Left colon (tissue), 2 donors: ENCODE measurements around the gene DIPK1C. TPM values are rescaled to one million over a fixed set of nuclear protein-coding genes. Genes with fewer than 3 reads are reported as not detected.

ENCODE experiments used
- ATAC-seq: fragments of 200-7000 bp; cut with Tn5 transposase; one replicate; pipeline ENCODE4 v1.9.1; 2020; ENCODE audit warnings: mild to moderate bottlenecking, moderate library complexity
- DNase-seq, 2 donors: peaks; one replicate each; pipeline ENCODE4 v3.0.0-alpha.2; 2020
- intact Hi-C, 2 donors: fragments of 100-400 bp; cut with DNase I in 1 of 2; cut with micrococcal nuclease in 1 of 2; formaldehyde crosslinking; loops; one replicate each; pipeline versions ENCODE4 v1.11.2 to v1.14.0; 2022; cut with DNase I, micrococcal nuclease
- total RNA-seq, 2 donors: library from RNA; stranded (reverse); fragmentation: NEBNext Ultra II Directional; extraction: Animal tissue kit (Norgen Biotek cat#: 25700); gene quantifications; one replicate each; pipeline ENCODE4 v1.2.1, GENCODE V29; 2021
- donor health status: DM: no; HTN: no; CAD: no.
- donor health status: DM: yes; HTN: yes; CAD: no.

DIPK1C gene
- total RNA-seq, 2 donors from 2014 or later = 0.06 to 0.14 TPM

- DNase-seq (no peak), ATAC-seq (no peak)
- intact Hi-C loops = no loop called here
These were observed 31.8 kb upstream of the DIPK1C start for GRCh38 chr18:74488864-74489263.

DNA sequence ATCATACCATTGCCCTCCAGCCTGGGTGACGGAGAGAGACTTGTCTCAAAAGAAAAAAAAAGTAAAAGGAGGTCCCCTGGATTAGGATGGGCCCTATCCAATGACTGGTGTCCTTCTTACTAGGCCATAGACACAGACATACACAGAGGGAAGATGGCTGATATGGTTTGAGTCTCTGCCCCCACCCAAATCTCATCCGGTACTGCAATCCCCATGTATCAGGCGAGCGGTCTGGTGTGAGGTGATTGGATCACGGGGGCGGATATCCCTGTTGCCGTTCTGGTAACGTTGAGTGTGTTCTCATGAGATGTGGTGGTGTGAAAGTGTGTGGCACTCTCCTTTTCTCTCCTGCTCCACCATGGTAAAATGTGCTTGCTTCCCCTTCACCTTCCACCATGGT is 31.2 kb upstream of the DIPK1C start:
- intact Hi-C loops = no loop called here
- ATAC-seq = no peak
- DNase-seq = peak in 1 of 2 donors; percentile 8

DNA sequence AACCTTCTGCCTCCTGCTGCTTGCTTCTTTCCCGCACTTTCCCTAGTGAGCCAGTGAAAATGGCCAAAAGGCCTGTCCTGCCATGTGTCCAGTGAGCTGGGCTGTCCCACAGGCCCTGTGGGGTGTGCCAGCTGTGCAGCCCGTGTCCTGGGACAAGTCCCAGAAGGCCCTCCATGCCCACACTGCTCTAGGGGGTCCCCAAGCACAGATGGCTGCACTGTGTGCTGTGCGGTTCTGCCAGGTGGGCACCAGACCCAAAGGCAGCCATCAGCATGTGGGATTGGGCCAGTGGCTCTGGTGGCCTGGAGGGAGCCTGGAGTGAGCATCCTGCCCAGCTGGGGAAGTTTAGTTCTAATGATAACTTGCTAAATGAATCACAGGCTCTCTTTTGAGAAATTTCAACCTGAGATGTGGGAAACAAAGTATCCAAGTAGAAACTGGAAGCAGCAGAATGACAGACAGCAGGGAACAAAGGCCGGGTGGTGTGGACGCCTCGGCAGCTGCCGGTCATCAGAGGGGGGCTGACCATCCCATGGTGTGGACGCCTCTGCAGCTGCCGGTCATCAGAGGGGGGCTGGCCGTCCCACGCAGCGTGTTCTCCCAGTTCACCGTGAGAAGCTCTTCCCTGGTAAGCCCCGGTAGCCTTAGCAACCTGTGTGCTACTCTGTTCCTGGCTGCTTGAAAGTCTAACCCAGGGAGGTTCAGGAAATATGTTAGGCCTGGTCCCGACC is 29.2 kb upstream of the DIPK1C start:
- DNase-seq (peak in 1 of 2 donors; percentile 14), ATAC-seq (no peak)
- intact Hi-C loops = no loop called here

GRCh38 chr18:74482697-74483096 is 25.6 kb upstream of the DIPK1C start:
- no peak for ATAC-seq
- intact Hi-C loops = no loop called here

DNA sequence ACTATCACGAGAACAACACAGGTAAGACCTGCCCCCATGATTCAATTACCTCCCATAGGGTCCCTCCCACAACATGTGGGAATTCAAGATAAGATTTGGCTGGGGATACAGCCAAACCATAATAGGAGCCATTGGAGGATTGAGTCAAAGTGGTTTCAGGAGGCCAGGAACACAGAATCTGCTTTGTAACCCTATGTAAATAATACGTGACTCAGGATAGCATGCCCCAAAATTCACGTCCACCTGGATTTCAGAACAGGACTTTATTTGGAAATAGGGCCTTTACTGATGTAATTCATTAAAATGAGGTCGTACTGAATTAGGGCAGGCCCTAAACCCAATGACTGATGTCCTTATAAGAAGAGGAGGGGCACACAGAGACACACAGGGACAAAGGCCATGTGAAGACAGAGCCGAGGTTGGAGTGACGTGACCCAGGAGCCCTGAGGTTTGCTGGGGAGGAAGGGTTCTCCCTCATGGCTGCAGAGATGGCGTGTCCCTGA is 23.1 kb upstream of the DIPK1C start:
- intact Hi-C loops = no loop called here
- DNase-seq (no peak), ATAC-seq (peak; percentile 40)

More at GRCh38 chr18:74482697-74483096, 25.6 kb upstream of the DIPK1C start:
- DNase-seq = no peak

DNA sequence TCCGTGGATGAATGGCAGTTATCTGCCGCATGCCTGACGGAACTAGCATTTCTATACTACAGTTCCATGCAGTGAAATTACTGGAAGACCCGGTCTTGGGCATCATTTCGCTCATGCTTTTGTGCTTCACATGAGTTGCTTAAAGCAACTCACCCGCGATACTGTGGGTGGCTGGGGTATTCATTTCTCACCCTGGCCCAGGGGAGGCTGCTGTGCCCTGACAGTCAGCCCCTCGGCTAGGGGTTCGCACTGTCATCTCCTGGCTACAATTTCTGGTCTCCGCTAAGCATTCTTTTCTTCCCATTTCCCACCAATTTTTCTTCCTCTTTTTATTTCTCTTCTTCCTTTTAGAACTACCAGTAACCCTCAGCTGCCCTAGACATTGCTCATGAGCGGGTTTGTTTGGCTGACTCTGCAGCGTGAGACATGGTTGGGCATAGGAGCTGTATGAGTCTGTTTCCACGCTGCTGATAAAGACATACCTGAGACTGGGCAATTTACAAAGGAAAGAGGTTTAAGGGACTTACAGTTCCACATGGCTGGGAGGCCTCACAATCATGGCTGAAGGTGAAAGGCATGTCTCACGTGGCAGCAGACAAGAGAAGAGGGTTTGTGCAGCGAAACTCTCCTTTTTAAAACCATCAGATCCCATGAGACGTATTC is 22.5 kb upstream of the DIPK1C start:
- intact Hi-C loops = no loop called here
- DNase-seq (no peak), ATAC-seq (no peak)

DNA sequence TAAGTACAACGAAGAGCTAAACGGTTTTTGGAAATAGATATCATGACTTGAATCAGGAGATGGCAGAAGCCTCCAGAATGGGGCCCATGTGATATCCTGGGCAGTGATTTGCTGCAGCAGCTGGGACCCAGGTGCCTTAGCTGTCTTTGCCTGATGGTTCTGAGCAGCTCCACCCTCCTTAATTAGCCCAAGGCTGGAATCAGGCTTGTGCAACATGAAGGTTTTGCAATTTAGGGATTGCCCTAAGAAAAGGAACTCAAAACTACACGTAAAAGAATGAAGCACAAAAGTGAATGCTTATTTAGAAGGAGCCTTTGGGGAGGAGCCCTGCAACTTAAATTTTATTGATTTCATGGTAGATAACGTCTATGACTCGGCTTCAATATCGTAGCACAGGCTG is 21.8 kb upstream of the DIPK1C start:
- DNase-seq (no peak), ATAC-seq (no peak)
- intact Hi-C loops = no loop called here

GRCh38 chr18:74478316-74478715 is 21.2 kb upstream of the DIPK1C start:
- intact Hi-C loops = no loop called here
- DNase-seq = no peak
- no peak for ATAC-seq

DNA sequence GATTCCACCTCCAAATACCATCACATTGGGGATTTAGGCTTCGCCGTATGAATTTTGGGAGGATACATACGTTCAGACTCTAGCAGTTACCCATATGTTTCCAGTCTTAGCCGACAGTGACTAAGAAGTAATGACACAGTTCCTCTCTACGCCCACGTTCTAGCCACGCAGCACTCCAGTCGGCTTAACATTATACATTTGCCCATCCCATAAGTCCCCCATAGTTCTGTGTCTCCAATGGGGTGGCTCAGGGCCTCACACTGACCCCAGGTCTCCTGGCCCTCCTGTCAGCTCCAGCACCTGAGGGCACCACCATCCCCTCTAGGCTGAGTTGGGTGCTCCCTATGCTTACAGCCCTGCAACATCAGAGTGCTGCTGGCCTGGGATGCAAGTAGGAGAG is 20.7 kb upstream of the DIPK1C start:
- no peak for ATAC-seq

DNA sequence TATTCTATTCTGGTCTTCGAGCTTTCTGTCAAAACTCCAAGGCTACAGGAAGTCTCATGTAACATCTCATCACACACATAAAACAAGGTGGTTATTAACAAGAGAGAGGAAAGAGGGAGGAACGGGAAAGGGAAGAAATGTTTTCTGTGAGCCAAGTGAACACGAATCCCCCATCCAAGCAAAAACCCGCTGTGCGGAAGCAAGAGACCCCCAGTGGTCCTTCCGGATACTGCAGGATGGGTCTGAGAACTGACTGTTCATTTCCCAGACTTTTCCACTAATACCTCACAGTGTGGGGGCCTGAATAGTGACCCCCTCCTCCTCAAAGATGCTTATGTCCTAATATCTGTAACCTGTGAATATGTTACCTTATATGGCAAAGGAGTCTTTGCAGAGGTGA is 19.0 kb upstream of the DIPK1C start:
- ATAC-seq = no peak
- intact Hi-C loops = no loop called here
- no peak for DNase-seq

More for the DNA sequence above, 20.7 kb upstream of the DIPK1C start:
- DNase-seq = no peak
- intact Hi-C loops = no loop called here

DNA sequence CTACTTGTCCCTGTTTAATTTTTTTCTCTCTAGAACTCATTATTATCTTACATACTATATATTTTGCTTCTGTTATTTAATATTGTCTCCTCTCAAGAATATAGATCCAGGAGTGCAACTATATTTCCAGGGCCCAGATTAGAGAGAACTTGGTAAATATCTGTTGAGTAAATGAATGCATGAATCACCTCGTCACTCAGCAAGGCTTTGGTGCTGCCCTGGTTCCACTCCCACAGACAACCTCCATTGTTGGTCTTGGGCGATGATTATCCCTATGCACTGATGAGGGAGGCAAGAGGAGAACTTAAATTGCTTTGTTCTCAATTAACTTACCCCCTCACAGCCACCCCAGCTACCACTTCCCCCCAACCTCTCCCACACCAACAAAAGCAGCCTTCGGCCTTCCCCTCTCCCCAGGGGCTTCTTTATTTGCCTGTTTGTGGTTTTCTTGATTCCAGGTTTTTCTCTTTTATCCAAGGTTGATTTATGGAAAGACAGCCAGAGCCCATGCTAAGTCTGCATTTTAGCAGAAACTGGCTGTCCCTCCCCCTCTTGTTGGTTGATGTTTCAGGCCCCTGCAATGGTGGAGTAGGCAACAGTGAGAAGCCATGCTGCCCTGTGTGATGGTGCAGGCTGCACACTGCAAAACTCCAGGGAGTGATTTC is 17.0 kb upstream of the DIPK1C start:
- DNase-seq (no peak), ATAC-seq (no peak)
- intact Hi-C loops = no loop called here

DNA sequence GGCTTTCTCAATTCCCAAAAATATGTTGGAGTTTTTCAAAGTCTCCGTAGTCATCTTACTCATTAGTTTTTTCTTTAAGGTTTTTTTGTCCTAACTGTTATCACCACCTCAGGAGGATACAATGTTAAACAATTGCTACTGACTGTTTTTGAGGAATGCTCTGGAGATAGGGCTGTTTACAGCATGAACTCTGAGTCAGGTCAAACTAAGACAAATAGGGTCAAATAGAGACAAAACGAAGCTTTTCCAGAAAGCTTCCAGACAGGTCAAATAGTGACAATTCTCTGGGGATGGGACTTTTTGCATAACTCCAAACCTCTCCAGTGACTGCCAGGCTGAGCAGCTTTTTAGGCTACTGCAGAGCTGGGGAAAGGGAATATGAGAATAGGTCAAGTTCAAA is 15.2 kb upstream of the DIPK1C start:
- DNase-seq (no peak), ATAC-seq (no peak)
- intact Hi-C loops = no loop called here

DNA sequence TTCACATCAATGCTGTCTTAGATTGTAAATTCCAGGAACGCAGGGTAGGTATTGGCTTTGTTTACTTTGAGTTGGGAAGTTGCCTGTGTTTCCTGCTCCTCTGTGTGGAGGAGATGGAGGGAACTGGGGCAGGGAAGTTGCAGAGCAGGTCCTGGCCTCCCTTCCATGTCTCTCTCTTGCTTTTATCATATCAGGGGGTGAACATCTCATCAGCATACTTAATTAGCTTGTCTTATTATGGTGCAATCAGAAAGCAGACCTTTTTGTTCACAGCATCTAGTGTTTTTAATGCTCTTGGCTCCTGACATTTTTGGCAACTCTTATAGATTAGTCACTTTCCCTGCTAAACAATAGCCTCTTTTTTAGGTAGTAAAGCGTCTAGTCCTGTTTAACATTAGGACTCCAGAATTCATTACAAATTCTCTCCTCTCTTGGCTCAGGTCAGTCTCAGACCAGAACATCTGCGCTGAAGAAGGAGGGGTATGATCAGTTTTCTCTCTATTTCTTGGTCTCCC is 11.5 kb upstream of the DIPK1C start:
- intact Hi-C loops = no loop called here
- ATAC-seq (peak; percentile 59), DNase-seq (no peak)

DNA sequence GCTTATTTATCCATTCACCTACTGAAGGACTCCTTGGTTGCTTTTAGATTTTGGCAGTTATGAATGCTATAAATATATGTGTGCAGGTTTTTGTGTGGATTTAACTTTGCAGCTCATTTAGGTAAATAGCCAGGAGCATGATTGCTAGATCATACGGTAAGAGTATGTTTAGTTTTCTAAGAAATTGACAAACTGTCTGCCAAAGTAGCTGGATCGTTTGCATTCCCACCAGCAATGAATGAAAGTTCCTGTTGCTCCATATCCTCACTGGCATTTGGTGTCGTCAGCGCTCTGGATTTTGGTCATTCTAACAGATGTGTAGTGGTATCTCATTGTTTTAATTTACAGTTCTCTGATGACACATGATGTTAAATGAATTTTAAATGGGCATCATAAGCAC is 8.7 kb upstream of the DIPK1C start:
- intact Hi-C loops = no loop called here
- no peak for ATAC-seq

DNA sequence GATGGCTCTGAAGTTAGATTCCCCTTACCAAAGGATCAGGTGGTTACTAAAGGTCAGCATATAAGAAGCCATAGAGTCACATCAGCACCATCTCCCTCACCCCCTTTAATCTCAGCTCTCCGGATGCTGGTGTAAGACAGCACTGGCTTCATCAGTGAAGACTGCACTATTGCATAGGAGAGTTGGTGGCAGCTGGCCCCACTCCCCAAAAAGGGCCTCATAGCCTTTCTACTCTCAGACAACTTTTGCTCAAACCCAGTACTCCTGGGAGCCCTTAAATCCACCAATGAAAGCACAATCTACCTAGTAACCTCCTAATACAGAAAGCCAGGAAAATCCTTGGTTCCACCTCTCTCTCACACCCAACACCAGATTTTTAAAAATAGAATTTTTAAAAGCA is 6.9 kb upstream of the DIPK1C start:
- no peak for DNase-seq
- no peak for ATAC-seq
- intact Hi-C loops = no loop called here

More for the DNA sequence above, 8.7 kb upstream of the DIPK1C start:
- no peak for DNase-seq

GRCh38 chr18:74463254-74463653 is 6.1 kb upstream of the DIPK1C start:
- intact Hi-C loops = no loop called here
- no peak for ATAC-seq
- DNase-seq = no peak

- DNase-seq = no peak
- ATAC-seq = no peak
- intact Hi-C loops = no loop called here
These were observed 3.7 kb upstream of the DIPK1C start for GRCh38 chr18:74460825-74461224.

- no peak for DNase-seq
- ATAC-seq = no peak
- intact Hi-C loops = no loop called here
These were observed 2.8 kb upstream of the DIPK1C start for GRCh38 chr18:74459889-74460288.

GRCh38 chr18:74457725-74458421 is 765 bp upstream of the DIPK1C start:
- intact Hi-C loops = no loop called here
- peak in 1 of 2 donors; percentile 9 for DNase-seq
- ATAC-seq = no peak
